NCI-H1436 (cell line): ENCODE data around the gene DAPK3.
"Not testable (repeated sequence)": the region's sequence is repeated elsewhere in the genome, so short reads cannot be mapped to it uniquely, and the experiment has no call there.

Source experiments
- DNase-seq: peaks from one replicate; lab custom pipeline; 2025; lab: John Stamatoyannopoulos, UW

DAPK3 gene

GRCh38 chr19:3970808-3971598, at the start of gene DAPK3:
TSS of gene DAPK3 (minus strand) at chr19:3971099. CDS start at chr19:3969735, 1,364 bp downstream.
- peak; percentile 96 for DNase-seq

DNA sequence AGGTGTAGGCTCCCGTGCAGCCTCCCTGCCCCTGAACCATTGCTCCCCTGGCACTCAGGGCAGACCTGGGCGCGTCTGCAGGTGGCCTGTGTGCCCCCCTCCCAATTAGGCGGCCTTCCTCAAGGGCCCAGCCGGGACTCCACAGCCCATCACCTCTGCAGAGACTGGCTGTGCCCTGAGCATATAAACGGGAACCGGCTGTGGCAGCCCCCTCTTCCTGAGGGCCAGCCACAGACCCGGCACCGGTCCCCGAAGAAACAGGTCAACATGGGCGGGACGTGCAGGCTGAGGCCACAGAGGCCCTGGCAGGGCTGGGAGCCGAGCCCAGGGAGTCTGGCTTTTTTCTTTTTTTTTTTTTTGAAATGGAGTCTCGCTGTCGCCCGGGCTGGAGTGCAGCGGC, 48.7 kb upstream of the DAPK3 start:
- no peak for DNase-seq

GRCh38 chr19:4018775-4019504, 48.0 kb upstream of the DAPK3 start:
- no peak for DNase-seq

GRCh38 chr19:4018140-4018613, 47.3 kb upstream of the DAPK3 start:
- no peak for DNase-seq

DNA sequence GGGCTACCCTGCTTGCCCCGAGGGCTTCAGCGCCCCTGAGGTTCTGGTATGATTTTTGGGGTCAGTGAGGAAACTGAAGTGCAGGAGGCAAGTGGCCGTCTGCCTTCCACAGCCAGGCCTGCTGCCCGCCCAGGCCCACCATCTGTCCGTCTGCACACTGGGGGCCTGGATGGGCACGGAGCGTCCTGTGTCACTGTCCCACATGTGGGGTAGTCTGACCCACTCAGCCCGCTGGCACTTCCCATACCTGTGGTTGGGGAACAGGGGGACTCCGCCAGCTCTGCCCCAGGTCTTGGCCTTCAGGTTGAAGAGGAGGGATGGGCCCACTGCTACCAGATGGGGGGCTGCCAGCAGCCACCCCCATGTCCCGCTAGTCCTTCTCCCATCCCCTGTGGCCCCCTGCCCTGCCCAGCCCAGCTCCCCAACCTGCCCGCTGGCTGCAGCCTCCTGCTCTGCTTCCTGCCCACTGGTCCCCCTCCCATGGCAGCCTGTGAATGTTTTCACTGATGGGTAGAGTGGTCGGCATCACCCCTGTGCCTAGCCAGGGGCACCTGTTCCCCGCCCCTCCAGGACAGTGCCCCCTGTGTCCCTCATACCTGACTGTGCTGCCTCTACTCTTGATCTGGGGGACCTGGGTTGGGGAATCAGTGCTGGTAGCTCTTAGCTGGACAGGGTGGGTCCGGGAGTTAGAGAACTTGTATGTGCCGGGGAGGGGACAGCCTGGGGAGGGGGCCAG, 46.2 kb upstream of the DAPK3 start:
- no peak for DNase-seq

DNA sequence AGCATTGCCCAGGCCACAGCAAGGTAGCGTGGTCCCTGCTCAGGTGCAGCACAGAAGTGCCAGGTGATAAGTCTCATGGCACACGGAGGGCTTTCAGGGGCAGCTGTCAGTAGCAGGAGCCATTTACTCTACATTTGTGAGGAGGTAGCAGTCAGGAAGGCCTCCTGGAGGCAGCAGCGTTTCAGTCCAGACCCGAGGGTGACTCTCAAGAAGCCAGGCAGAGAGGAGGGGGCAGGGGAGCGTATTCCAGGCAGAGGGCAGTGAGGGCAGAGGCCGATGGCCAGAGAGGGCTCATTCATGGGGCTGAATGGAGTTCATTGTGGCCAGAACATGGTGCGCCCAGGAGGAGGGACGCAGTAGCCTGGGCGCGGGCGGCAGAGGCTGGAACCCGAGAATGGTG, 45.6 kb upstream of the DAPK3 start:
- no peak for DNase-seq

- DNase-seq, result no peak
These were observed 45.0 kb upstream of the DAPK3 start for GRCh38 chr19:4015705-4016402.

GRCh38 chr19:4014541-4015491, 43.9 kb upstream of the DAPK3 start:
- DNase-seq, result no peak

GRCh38 chr19:4013886-4014540, 43.1 kb upstream of the DAPK3 start:
- DNase-seq, result no peak

DNA sequence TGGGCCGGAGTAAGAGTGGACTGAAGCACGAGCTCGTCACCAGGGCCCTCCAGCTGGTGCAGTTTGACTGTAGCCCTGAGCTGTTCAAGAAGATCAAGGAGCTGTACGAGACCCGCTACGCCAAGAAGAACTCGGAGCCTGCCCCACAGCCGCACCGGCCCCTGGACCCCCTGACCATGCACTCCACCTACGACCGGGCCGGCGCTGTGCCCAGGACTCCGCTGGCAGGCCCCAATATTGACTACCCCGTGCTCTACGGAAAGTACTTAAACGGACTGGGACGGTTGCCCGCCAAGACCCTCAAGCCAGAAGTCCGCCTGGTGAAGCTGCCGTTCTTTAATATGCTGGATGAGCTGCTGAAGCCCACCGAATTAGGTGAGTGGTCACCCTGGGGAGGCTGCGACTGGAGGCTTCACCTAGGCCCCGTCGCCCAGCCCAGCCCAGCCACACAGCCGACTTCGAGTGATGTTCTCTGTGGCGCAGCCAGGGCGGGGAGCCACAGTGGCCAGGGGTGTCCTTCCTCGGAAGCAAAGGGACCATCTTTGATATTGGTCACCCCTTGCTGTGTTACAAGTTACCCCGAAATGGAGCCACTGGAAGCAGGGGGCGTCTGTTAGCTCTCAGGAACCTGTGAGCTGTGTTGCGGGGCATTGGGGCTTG, 42.2 kb upstream of the DAPK3 start:
- DNase-seq, result no peak

- DNase-seq, result peak; percentile 33
These were observed 41.4 kb upstream of the DAPK3 start for GRCh38 chr19:4012092-4012974.

DNA sequence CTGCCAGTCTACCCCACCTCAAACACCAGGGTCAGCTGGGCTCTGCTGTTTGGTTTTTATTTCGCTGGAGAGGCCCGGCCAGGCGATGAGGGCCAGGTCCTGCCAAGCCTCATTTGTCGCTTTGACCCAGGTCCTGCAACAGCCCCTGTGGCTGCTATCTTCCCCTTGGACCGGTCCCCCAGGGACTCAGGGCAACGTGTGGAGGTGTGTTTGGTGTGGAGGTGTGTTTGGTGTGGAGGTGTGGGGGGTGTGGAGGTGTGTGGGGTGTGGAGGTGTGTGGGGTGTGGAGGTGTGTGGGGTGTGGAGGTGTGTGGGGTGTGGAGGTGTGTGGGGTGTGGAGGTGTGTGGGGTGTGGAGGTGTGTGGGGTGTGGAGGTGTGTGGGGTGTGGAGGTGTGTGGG, 40.5 kb upstream of the DAPK3 start:
- not testable (repeated sequence) for DNase-seq

DNA sequence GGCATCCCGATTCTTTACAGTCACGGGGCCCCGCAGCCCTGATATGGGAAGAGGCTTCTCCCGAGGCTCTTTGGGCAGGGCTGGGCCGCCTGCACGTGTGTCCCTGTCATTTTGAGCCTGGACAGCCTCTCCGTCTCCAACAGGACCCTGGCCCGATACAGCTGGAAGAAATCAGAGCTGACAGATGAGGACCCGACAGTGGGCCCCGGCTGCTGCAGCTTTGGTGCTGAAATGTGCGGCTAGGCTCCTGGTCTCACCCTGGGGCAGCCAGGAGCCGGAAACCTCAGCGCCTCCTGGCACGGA, 39.9 kb upstream of the DAPK3 start:
- no peak for DNase-seq

GRCh38 chr19:4009990-4010807, 39.3 kb upstream of the DAPK3 start:
- DNase-seq, result no peak

GRCh38 chr19:4007836-4008539, 37.1 kb upstream of the DAPK3 start:
- DNase-seq, result no peak

- peak; percentile 96 for DNase-seq
These were observed 36.3 kb upstream of the DAPK3 start, which contains the start of gene PIAS4 for GRCh38 chr19:4007021-4007835. TSS of gene PIAS4 (plus strand) at chr19:4007736. CDS start at chr19:4007761, 25 bp downstream.
